ENCODE data around the gene TMEM169. TPM values are rescaled to one million over a fixed set of nuclear protein-coding genes. Genes with fewer than 3 reads are reported as not detected.

TMEM169 gene
- total and polyA plus RNA-seq, 2 donors (not counting 1 experiment from before 2014, with no cell fraction given), result 0.28 to 0.84 TPM

- H3K27me3 ChIP-seq (replicated peaks in 1 of 4; ENCODE audit: control extremely low read depth in 1 of 4, control insufficient read depth in 3 of 4, insufficient read depth in 4 of 4, low read length in 3 of 4), result no peaks in the 10 kb centered on the region
- H3K4me1 ChIP-seq (ENCODE audit: control insufficient read depth in 2 of 2, insufficient read depth in 2 of 2, low read length in 2 of 2), result no peaks in the 10 kb centered on the region
- no peak overlapping the region for H3K4me3 ChIP-seq (ENCODE audit: control extremely low read depth in 1 of 5, extremely low read depth in 1 of 5, insufficient read depth in 1 of 5, low read depth in 2 of 5, low read length in 4 of 5)
- intact Hi-C loops (cut with micrococcal nuclease), result no loop called here
- no peaks in the 10 kb centered on the region for H3K9me3 Mint-ChIP-seq (ENCODE audit: insufficient read depth)
- WGBS (ENCODE audit: insufficient coverage), result 100% methylated on average over 1 of the region's 3 CpGs
- DNase-seq, result no peak
- no peak overlapping the region for H3K4me3 Mint-ChIP-seq
- no peaks in the 10 kb centered on the region for H3K9me3 ChIP-seq (ENCODE audit: control extremely low read depth in 1 of 3, control insufficient read depth in 2 of 3, insufficient read depth in 1 of 3, low read length in 2 of 3)
- H2AFZ ChIP-seq (ENCODE audit: insufficient read depth, low read depth, low read length, poor library complexity, severe bottlenecking), result no peak overlapping the region
- peaks cover 6% of the 10 kb centered on the region for H3K4me1 Mint-ChIP-seq
- no peak overlapping the region for H3K27ac ChIP-seq (ENCODE audit: low read length in 2 of 2)
- peaks cover 38% of the 10 kb centered on the region for H3K79me2 ChIP-seq (ENCODE audit: control insufficient read depth, insufficient read depth, low read length)
- peaks cover 71% of the 10 kb centered on the region for H4K20me1 ChIP-seq (ENCODE audit: control insufficient read depth, insufficient read depth, low read length, poor library complexity, severe bottlenecking)
- H3K27ac Mint-ChIP-seq, result no peak overlapping the region
- ChIA-PET POLR2A (no interaction called here), CTCF (no interaction called here)
- no peaks in the 10 kb centered on the region for H3K27me3 Mint-ChIP-seq
- no peak for TF ChIP-seq CTCF (IDR thresholded peaks at IDR 0.05)
- TF ChIP-seq EZH2 (IDR thresholded peaks at IDR 0.05; ENCODE audit: borderline replicate concordance, insufficient read depth, low read depth, low read length, poor library complexity, severe bottlenecking), result no peak
- ATAC-seq (ENCODE audit: low read depth), result no peak
- no peak overlapping the region for H3K4me2 ChIP-seq (replicated peaks; ENCODE audit: low read depth, low read length, poor library complexity, severe bottlenecking)
- H3K36me3 ChIP-seq (replicated peaks in 1 of 2; ENCODE audit: control extremely low read depth in 1 of 2, control insufficient read depth in 1 of 2, extremely low read depth in 1 of 2, insufficient read depth in 2 of 2, low read length in 1 of 2), result peaks cover 2 to 92% of the 10 kb centered on the region in 2 experiments
- no peak overlapping the region for H3K9ac ChIP-seq (ENCODE audit: low read length)
These were observed 49.6 kb downstream of the TMEM169 start for GRCh38 chr2:216131175-216131926.

- no peak for ATAC-seq (ENCODE audit: low read depth)
- POLR2A ChIA-PET, result no interaction called here
These were observed 50.9 kb downstream of the TMEM169 start for GRCh38 chr2:216132585-216132984.

More at GRCh38 chr2:216132585-216132984, 50.9 kb downstream of the TMEM169 start:
- peaks cover 64% of the 10 kb centered on the region for H4K20me1 ChIP-seq (ENCODE audit: control insufficient read depth, insufficient read depth, low read length, poor library complexity, severe bottlenecking)
- intact Hi-C loops (cut with micrococcal nuclease), result no loop called here
- no peak overlapping the region for H3K4me3 ChIP-seq (ENCODE audit: control extremely low read depth in 1 of 5, extremely low read depth in 1 of 5, insufficient read depth in 1 of 5, low read depth in 2 of 5, low read length in 4 of 5)
- no peak for DNase-seq
- TF ChIP-seq CTCF (IDR thresholded peaks at IDR 0.05), result no peak
- no peak for TF ChIP-seq EZH2 (IDR thresholded peaks at IDR 0.05; ENCODE audit: borderline replicate concordance, insufficient read depth, low read depth, low read length, poor library complexity, severe bottlenecking)
- no peak overlapping the region for H3K4me3 Mint-ChIP-seq
- H3K4me1 Mint-ChIP-seq, result peaks cover 4% of the 10 kb centered on the region
- H3K4me1 ChIP-seq (ENCODE audit: control insufficient read depth in 2 of 2, insufficient read depth in 2 of 2, low read length in 2 of 2), result no peaks in the 10 kb centered on the region
- H3K27ac Mint-ChIP-seq, result no peak overlapping the region
- no peaks in the 10 kb centered on the region for H3K27me3 Mint-ChIP-seq
- peaks cover 6 to 92% of the 10 kb centered on the region in 2 experiments for H3K36me3 ChIP-seq (replicated peaks in 1 of 2; ENCODE audit: control extremely low read depth in 1 of 2, control insufficient read depth in 1 of 2, extremely low read depth in 1 of 2, insufficient read depth in 2 of 2, low read length in 1 of 2)
- H2AFZ ChIP-seq (ENCODE audit: insufficient read depth, low read depth, low read length, poor library complexity, severe bottlenecking), result no peak overlapping the region
- H3K27me3 ChIP-seq (replicated peaks in 1 of 4; ENCODE audit: control extremely low read depth in 1 of 4, control insufficient read depth in 3 of 4, insufficient read depth in 4 of 4, low read length in 3 of 4), result no peaks in the 10 kb centered on the region
- no peak overlapping the region for H3K27ac ChIP-seq (ENCODE audit: low read length in 2 of 2)
- H3K4me2 ChIP-seq (replicated peaks; ENCODE audit: low read depth, low read length, poor library complexity, severe bottlenecking), result no peak overlapping the region
- CTCF ChIA-PET, result interaction anchor here (1.0 to 1.2 kb wide), 2 partner anchors 9 to 12 kb away, joined by 3 to 4 read pairs; no protein-coding TSS in a partner anchor
- H3K9me3 Mint-ChIP-seq (ENCODE audit: insufficient read depth), result no peaks in the 10 kb centered on the region
- no peak overlapping the region for H3K9ac ChIP-seq (ENCODE audit: low read length)
- no peaks in the 10 kb centered on the region for H3K9me3 ChIP-seq (ENCODE audit: control extremely low read depth in 1 of 3, control insufficient read depth in 2 of 3, insufficient read depth in 1 of 3, low read length in 2 of 3)
- peaks cover 33% of the 10 kb centered on the region for H3K79me2 ChIP-seq (ENCODE audit: control insufficient read depth, insufficient read depth, low read length)
